Mesendoderm (in vitro differentiated cells): ENCODE data around the gene EPB41L4B.
"Not testable (repeated sequence)": the region's sequence is repeated elsewhere in the genome, so short reads cannot be mapped to it uniquely, and the experiment has no call there.

Experiments
- DNase-seq: peaks from one replicate; pipeline ENCODE4 v3.0.0; 2013
- H2AK5ac ChIP-seq: 2 replicates; pipeline ENCODE4 v1.6.1; 2013; ENCODE audit warnings: low read length, inconsistent platforms
- H2BK120ac ChIP-seq: 2 replicates; pipeline ENCODE4 v1.6.1; 2013; ENCODE audit warnings: low read depth, mild to moderate bottlenecking, low read length, moderate library complexity, mixed read lengths
- H2BK15ac ChIP-seq: replicated peaks from 2 replicates; pipeline ENCODE4 v1.6.1; 2013; ENCODE audit warnings: low read depth, mild to moderate bottlenecking, moderate library complexity
- H2BK5ac ChIP-seq: 2 replicates; pipeline ENCODE4 v1.6.1; 2013; ENCODE audit warnings: low read length, inconsistent platforms
- H3K18ac ChIP-seq: 2 replicates; pipeline ENCODE4 v1.6.1; 2013; ENCODE audit warnings: mild to moderate bottlenecking, low read length, mixed read lengths
- H3K23ac ChIP-seq: one replicate; pipeline ENCODE4 v1.6.1; 2013; ENCODE audit warnings: low read length
- H3K27ac ChIP-seq: 2 replicates; pipeline ENCODE4 v1.5.1; 2013; ENCODE audit warnings: low read depth, mild to moderate bottlenecking, inconsistent platforms, low read length, moderate library complexity
- H3K27me3 ChIP-seq: 2 replicates; pipeline ENCODE4 v1.6.1; 2013; ENCODE audit warnings: low read length, control low read depth, mild to moderate bottlenecking, inconsistent platforms; ENCODE audit not compliant: insufficient read depth, poor library complexity
- H3K36me3 ChIP-seq: 2 replicates; pipeline ENCODE4 v1.6.1; 2013; ENCODE audit warnings: low read length, inconsistent platforms; ENCODE audit not compliant: control insufficient read depth, insufficient read depth
- H3K4ac ChIP-seq: one replicate; pipeline ENCODE4 v1.6.1; 2013; ENCODE audit warnings: low read depth, mild to moderate bottlenecking, low read length, moderate library complexity
- H3K4me1 ChIP-seq: 2 replicates; pipeline ENCODE4 v1.6.1; 2013; ENCODE audit warnings: low read depth, low read length, inconsistent platforms; ENCODE audit not compliant: control insufficient read depth
- H3K4me2 ChIP-seq: 2 replicates; pipeline ENCODE4 v1.6.1; 2013; ENCODE audit warnings: low read length
- H3K4me3 ChIP-seq: 2 replicates; pipeline ENCODE4 v1.5.1; 2013; ENCODE audit warnings: mild to moderate bottlenecking, low read length
- H3K56ac ChIP-seq: one replicate; pipeline ENCODE4 v1.6.1; 2013; ENCODE audit warnings: low read length
- H3K79me1 ChIP-seq: 2 replicates; pipeline ENCODE4 v1.6.1; 2013; ENCODE audit warnings: low read length, inconsistent platforms
- H3K79me2 ChIP-seq: 2 replicates; pipeline ENCODE4 v1.6.1; 2013; ENCODE audit warnings: mild to moderate bottlenecking, low read length; ENCODE audit not compliant: control insufficient read depth, insufficient read depth
- H3K9ac ChIP-seq: 2 replicates; pipeline ENCODE4 v1.6.1; 2013; ENCODE audit warnings: low read length, inconsistent platforms
- H4K5ac ChIP-seq: one replicate; pipeline ENCODE4 v1.6.1; 2013; ENCODE audit warnings: low read length
- H4K8ac ChIP-seq: one replicate; pipeline ENCODE4 v1.6.1; 2013; ENCODE audit warnings: low read depth, mild to moderate bottlenecking, control low read depth, low read length, moderate library complexity
- WGBS: extraction: QIAGEN DNeasy Blood & Tissue Kit; methylation state at CpG from one replicate; pipeline ENCODE4 v1.1.7; 2013; ENCODE audit warnings: low lambda C conversion rate, missing lambda C conversion rate; ENCODE audit not compliant: insufficient coverage; ENCODE audit errors: extremely low coverage; 5-methylcytosine and 5-hydroxymethylcytosine counted together

Gene EPB41L4B

GRCh38 chr9:109138421-109138820 lies 182.4 kb downstream of the EPB41L4B start:
- no peak overlapping the region for H2AK5ac ChIP-seq
- no peak overlapping the region for H4K5ac ChIP-seq
- no peaks in the 10 kb centered on the region for H3K27me3 ChIP-seq
- no peak overlapping the region for H4K8ac ChIP-seq
- no peak overlapping the region for H3K56ac ChIP-seq
- no peak overlapping the region for H2BK5ac ChIP-seq
- H3K27ac ChIP-seq = no peak overlapping the region
- no peak overlapping the region for H3K4me2 ChIP-seq
- no peak overlapping the region for H3K23ac ChIP-seq
- no peak overlapping the region for H2BK15ac ChIP-seq
- no peaks in the 10 kb centered on the region for H3K79me2 ChIP-seq
- no peaks in the 10 kb centered on the region for H3K79me1 ChIP-seq
- DNase-seq = no peak
- H3K4ac ChIP-seq = no peak overlapping the region
- H3K4me1 ChIP-seq = no peaks in the 10 kb centered on the region
- no CpG with 5 or more reads among the region's 2 CpGs for WGBS
- no peak overlapping the region for H3K18ac ChIP-seq
- H2BK120ac ChIP-seq = no peak overlapping the region
- H3K9ac ChIP-seq = no peak overlapping the region
- no peak overlapping the region for H3K4me3 ChIP-seq
- no peaks in the 10 kb centered on the region for H3K36me3 ChIP-seq

- Histone ChIP-seq H2BK15ac (no peak overlapping the region), H3K79me1 (no peaks in the 10 kb centered on the region), H3K27me3 (no peaks in the 10 kb centered on the region), H3K79me2 (no peaks in the 10 kb centered on the region), H3K4ac (no peak overlapping the region), H3K4me2 (no peak overlapping the region), H3K23ac (no peak overlapping the region), H3K4me1 (no peaks in the 10 kb centered on the region), H3K56ac (no peak overlapping the region), H3K18ac (no peak overlapping the region), H2BK5ac (no peak overlapping the region), H2AK5ac (no peak overlapping the region), H2BK120ac (no peak overlapping the region), H4K8ac (no peak overlapping the region), H4K5ac (no peak overlapping the region), H3K9ac (no peak overlapping the region), H3K4me3 (no peak overlapping the region), H3K36me3 (no peaks in the 10 kb centered on the region), H3K27ac (no peak overlapping the region)
- no CpG with 5 or more reads among the region's 1 CpG for WGBS
- no peak for DNase-seq
These were observed 186.7 kb downstream of the EPB41L4B start for GRCh38 chr9:109134167-109134578.

- Histone ChIP-seq H3K36me3 (no peaks in the 10 kb centered on the region), H3K4me2 (no peak overlapping the region), H3K4ac (no peak overlapping the region), H3K23ac (no peak overlapping the region), H3K18ac (no peak overlapping the region), H3K56ac (no peak overlapping the region), H3K79me2 (no peaks in the 10 kb centered on the region), H3K27me3 (no peaks in the 10 kb centered on the region), H2BK15ac (no peak overlapping the region), H2BK120ac (no peak overlapping the region), H3K27ac (no peak overlapping the region), H4K8ac (no peak overlapping the region), H3K9ac (no peak overlapping the region), H3K79me1 (no peaks in the 10 kb centered on the region), H2AK5ac (no peak overlapping the region), H4K5ac (no peak overlapping the region), H3K4me3 (no peak overlapping the region), H2BK5ac (no peak overlapping the region), H3K4me1 (no peaks in the 10 kb centered on the region)
- DNase-seq = no peak
- no CpG with 5 or more reads among the region's 2 CpGs for WGBS
These were observed 187.3 kb downstream of the EPB41L4B start for GRCh38 chr9:109133533-109133932.

- H3K4me3 ChIP-seq = no peak overlapping the region
- no CpG with 5 or more reads among the region's 2 CpGs for WGBS
These were observed 188.3 kb downstream of the EPB41L4B start for GRCh38 chr9:109132567-109133021.

GRCh38 chr9:109129470-109130197 lies 191.2 kb downstream of the EPB41L4B start:
- Histone ChIP-seq H4K5ac (no peak overlapping the region), H2BK15ac (no peak overlapping the region), H3K23ac (no peak overlapping the region), H3K27ac (no peak overlapping the region), H3K9ac (no peak overlapping the region), H3K56ac (no peak overlapping the region), H4K8ac (no peak overlapping the region), H2BK5ac (no peak overlapping the region), H3K4me2 (no peak overlapping the region), H2AK5ac (no peak overlapping the region), H3K4me1 (no peaks in the 10 kb centered on the region), H3K36me3 (no peaks in the 10 kb centered on the region), H3K79me2 (no peaks in the 10 kb centered on the region), H2BK120ac (no peak overlapping the region), H3K18ac (no peak overlapping the region), H3K27me3 (no peaks in the 10 kb centered on the region), H3K79me1 (no peaks in the 10 kb centered on the region), H3K4ac (no peak overlapping the region), H3K4me3 (no peak overlapping the region)
- WGBS = no CpG with 5 or more reads among the region's 6 CpGs
- no peak for DNase-seq

More at GRCh38 chr9:109132567-109133021, 188.3 kb downstream of the EPB41L4B start:
- H4K5ac ChIP-seq = no peak overlapping the region
- H3K4ac ChIP-seq = no peak overlapping the region
- no peak for DNase-seq
- H4K8ac ChIP-seq = no peak overlapping the region
- H3K4me2 ChIP-seq = no peak overlapping the region
- no peak overlapping the region for H2BK15ac ChIP-seq
- no peaks in the 10 kb centered on the region for H3K36me3 ChIP-seq
- no peak overlapping the region for H2BK120ac ChIP-seq
- no peaks in the 10 kb centered on the region for H3K4me1 ChIP-seq
- no peak overlapping the region for H2AK5ac ChIP-seq
- H3K27me3 ChIP-seq = no peaks in the 10 kb centered on the region
- H3K79me2 ChIP-seq = no peaks in the 10 kb centered on the region
- no peak overlapping the region for H3K18ac ChIP-seq
- H2BK5ac ChIP-seq = no peak overlapping the region
- no peak overlapping the region for H3K27ac ChIP-seq
- no peak overlapping the region for H3K56ac ChIP-seq
- H3K79me1 ChIP-seq = no peaks in the 10 kb centered on the region
- H3K9ac ChIP-seq = no peak overlapping the region
- H3K23ac ChIP-seq = no peak overlapping the region

GRCh38 chr9:109126671-109127070 lies 194.2 kb downstream of the EPB41L4B start:
- not testable (repeated sequence) for H2BK120ac ChIP-seq, H3K4me1 ChIP-seq, H3K79me1 ChIP-seq, H2BK15ac ChIP-seq, H3K23ac ChIP-seq, DNase-seq, H3K56ac ChIP-seq, H3K27me3 ChIP-seq, H4K5ac ChIP-seq, H4K8ac ChIP-seq, H3K9ac ChIP-seq, H3K4ac ChIP-seq, H3K36me3 ChIP-seq, H3K4me3 ChIP-seq, H2AK5ac ChIP-seq, H3K4me2 ChIP-seq, H3K79me2 ChIP-seq, H3K27ac ChIP-seq, H2BK5ac ChIP-seq, H3K18ac ChIP-seq
- no CpG with 5 or more reads among the region's 4 CpGs for WGBS
